ENCODE data around the gene KRTAP3-1. TPM values are rescaled to one million over a fixed set of nuclear protein-coding genes. Genes with fewer than 3 reads are reported as not detected.

The KRTAP3-1 gene
- total and polyA plus RNA-seq, 2 donors (not counting 3 experiments of a cell fraction or from before 2014, with no cell fraction given) = not detected

DNA sequence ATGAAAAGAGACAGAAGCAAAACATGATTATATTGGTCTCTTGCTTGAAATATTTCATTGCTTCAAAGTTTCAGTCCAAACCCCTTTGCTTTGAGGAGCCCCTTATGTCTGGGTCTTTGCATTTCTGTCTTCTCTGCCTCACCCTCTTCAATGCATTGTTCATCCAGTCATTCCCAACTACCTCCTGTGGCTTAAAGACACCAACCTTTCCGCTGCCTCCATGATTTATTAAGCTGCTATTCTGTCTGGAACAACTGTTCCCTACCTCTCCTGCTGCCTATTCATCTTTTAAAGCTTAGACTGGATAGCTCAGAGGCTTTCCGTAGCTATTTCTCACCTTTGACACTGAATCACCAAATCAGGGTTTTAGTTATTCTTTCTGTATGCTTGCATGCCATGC lies 11.6 kb downstream of the KRTAP3-1 start:
- Histone ChIP-seq H3K4me3 (replicated peaks in 1 of 3; ENCODE audit: insufficient read depth in 1 of 3, low read depth in 1 of 3, low read length in 3 of 3) (no peak overlapping the region), H3K9me3 (replicated peaks; ENCODE audit: control insufficient read depth, insufficient read depth, low read length) (no peaks in the 10 kb centered on the region), H3K36me3 (ENCODE audit: control insufficient read depth in 2 of 2, extremely low read depth in 1 of 2, insufficient read depth in 2 of 2, low read length in 2 of 2) (no peaks in the 10 kb centered on the region), H3K4me2 (ENCODE audit: insufficient read depth, low read length) (no peak overlapping the region), H3K79me2 (ENCODE audit: control insufficient read depth, insufficient read depth, low read length) (no peaks in the 10 kb centered on the region), H3K27ac (ENCODE audit: insufficient read depth, low read depth, low read length) (no peak overlapping the region), H3K9ac (replicated peaks; ENCODE audit: extremely low read depth, insufficient read depth, low read length) (no peak overlapping the region), H4K20me1 (replicated peaks; ENCODE audit: control insufficient read depth, extremely low read depth, insufficient read depth, low read length) (no peaks in the 10 kb centered on the region), H2AFZ (ENCODE audit: low read depth, low read length) (no peak overlapping the region), H3K9me1 (replicated peaks; ENCODE audit: control insufficient read depth, extremely low read depth, insufficient read depth, low read length) (no peaks in the 10 kb centered on the region), H3K27me3 (ENCODE audit: control insufficient read depth in 2 of 2, insufficient read depth in 2 of 2, low read length in 2 of 2) (peaks cover 2 to 3% of the 10 kb centered on the region in 2 experiments), H3K4me1 (ENCODE audit: control insufficient read depth, extremely low read depth, insufficient read depth, low read length) (no peaks in the 10 kb centered on the region)
- dilution Hi-C loops (cut with MboI; ENCODE audit: extremely low pct_ligation_motif_present, low sequenced_read_pairs) (no loop called here), intact Hi-C loops (cut with micrococcal nuclease) (no loop called here)
- no TSS peak for BruUV-seq (replicated peaks)
- CTCF ChIA-PET = no interaction called here
- TF ChIP-seq MYC (IDR thresholded peaks at IDR 0.05; ENCODE audit: low read depth, low read length) (no peak), JUN (IDR thresholded peaks at IDR 0.05; ENCODE audit: borderline replicate concordance, insufficient read depth, insufficient read length, low read depth) (no peak), POLR2A (IDR thresholded peaks at IDR 0.05; ENCODE audit: low read depth, low read length) (no peak), GATA2 (IDR thresholded peaks at IDR 0.05; ENCODE audit: insufficient read depth, insufficient read length, low read depth, low read length) (no peak), EZH2 (IDR thresholded peaks at IDR 0.05; ENCODE audit: borderline replicate concordance, low read depth, low read length, severe bottlenecking) (no peak), FOS (IDR thresholded peaks at IDR 0.05; ENCODE audit: borderline replicate concordance, insufficient read depth, low read length) (no peak), POLR2AphosphoS5 (IDR thresholded peaks at IDR 0.05; ENCODE audit: insufficient read depth, low read depth, low read length) (no peak)
- TF ChIP-seq, protein P1, sequence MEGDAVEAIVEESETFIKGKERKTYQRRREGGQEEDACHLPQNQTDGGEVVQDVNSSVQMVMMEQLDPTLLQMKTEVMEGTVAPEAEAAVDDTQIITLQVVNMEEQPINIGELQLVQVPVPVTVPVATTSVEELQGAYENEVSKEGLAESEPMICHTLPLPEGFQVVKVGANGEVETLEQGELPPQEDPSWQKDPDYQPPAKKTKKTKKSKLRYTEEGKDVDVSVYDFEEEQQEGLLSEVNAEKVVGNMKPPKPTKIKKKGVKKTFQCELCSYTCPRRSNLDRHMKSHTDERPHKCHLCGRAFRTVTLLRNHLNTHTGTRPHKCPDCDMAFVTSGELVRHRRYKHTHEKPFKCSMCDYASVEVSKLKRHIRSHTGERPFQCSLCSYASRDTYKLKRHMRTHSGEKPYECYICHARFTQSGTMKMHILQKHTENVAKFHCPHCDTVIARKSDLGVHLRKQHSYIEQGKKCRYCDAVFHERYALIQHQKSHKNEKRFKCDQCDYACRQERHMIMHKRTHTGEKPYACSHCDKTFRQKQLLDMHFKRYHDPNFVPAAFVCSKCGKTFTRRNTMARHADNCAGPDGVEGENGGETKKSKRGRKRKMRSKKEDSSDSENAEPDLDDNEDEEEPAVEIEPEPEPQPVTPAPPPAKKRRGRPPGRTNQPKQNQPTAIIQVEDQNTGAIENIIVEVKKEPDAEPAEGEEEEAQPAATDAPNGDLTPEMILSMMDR (IDR thresholded peaks at IDR 0.05; ENCODE audit: extremely low read depth in 1 of 2, insufficient read depth in 1 of 2, low read depth in 1 of 2, low read length in 2 of 2) = no peak
- TF ChIP-seq, protein P2, sequence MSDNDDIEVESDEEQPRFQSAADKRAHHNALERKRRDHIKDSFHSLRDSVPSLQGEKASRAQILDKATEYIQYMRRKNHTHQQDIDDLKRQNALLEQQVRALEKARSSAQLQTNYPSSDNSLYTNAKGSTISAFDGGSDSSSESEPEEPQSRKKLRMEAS (IDR thresholded peaks at IDR 0.05; ENCODE audit: insufficient read depth, insufficient read length) = no peak
- DNase-seq (ENCODE audit: low read depth, low spot score) (no peak), FAIRE-seq (no peak)
- POLR2A ChIA-PET = no interaction called here
